HCT116 (cell line): ENCODE measurements around the gene CCDC39. TPM values are rescaled to one million over a fixed set of nuclear protein-coding genes. Genes with fewer than 3 reads are reported as not detected.

Source experiments
- ATAC-seq: fragments of 200-7000 bp; cut with Tn5 transposase; 2 replicates; pipeline ENCODE4 v1.9.1; 2020; ENCODE audit warnings: mild to moderate bottlenecking, moderate library complexity
- BruUV-seq: library from RNA; stranded (reverse); fragments of 400-500 nt; replicated peaks from 2 replicates; lab custom pipeline; 2021; lab: Mats Ljungman, UMichigan
- CTCF ChIA-PET: fragments of 300-600 bp; sonication (Branson Sonifier 250); formaldehyde crosslinking; loops from one replicate; lab custom pipeline; 2021; ENCODE audit warnings: antibody characterized with exemption; lab: Charles Lee
- POLR2A ChIA-PET: fragments of 300-600, 350-600 bp; sonication (Branson Sonifier 250); formaldehyde crosslinking; loops from one replicate; lab custom pipeline; 2021; ENCODE audit warnings: antibody characterized with exemption; lab: Charles Lee
- RAD21 ChIA-PET, 2 experiments: fragments of 300-600 bp; sonication (Branson Sonifier 250); formaldehyde crosslinking; loops; one replicate each; lab custom pipeline; 2023; ENCODE audit warnings: low total read pairs in 2 of 2; ENCODE audit not compliant: uncharacterized antibody in 2 of 2, unreplicated experiment in 2 of 2, low non-redundant PET in 1 of 2; lab: Charles Lee
- DNase-seq: peaks from one replicate; pipeline ENCODE4 v3.0.0-alpha.2; 2010; ENCODE audit warnings: low read depth, low spot score
- H2AFZ ChIP-seq: fragments of 200-600 bp; shearing (Covaris generic), sonication (generic); 2 replicates; pipeline ENCODE4 v1.6.1; 2017; ENCODE audit warnings: low read depth, mixed run types, mixed read lengths, antibody characterized with exemption, low read length; ENCODE audit not compliant: poor library complexity, severe bottlenecking
- H3K27ac ChIP-seq: 2 replicates; pipeline ENCODE4 v1.5.1; 2012; ENCODE audit warnings: low read depth, low read length
- H3K27me3 ChIP-seq: fragments of 200-600 bp; sonication (generic); 2 replicates; pipeline ENCODE4 v1.6.1; 2016; ENCODE audit warnings: mixed run types, low read length, mixed read lengths; ENCODE audit not compliant: insufficient read depth
- H3K36me3 ChIP-seq, 2 experiments: fragments of 200-500 bp in 1 of 2; fragments of 200-600 bp in 1 of 2; sonication (Bioruptor generic) in 1 of 2; sonication (generic) in 1 of 2; 2 replicates each; pipeline versions ENCODE4 v1.5.1 to v1.6.1; 2014 to 2016; ENCODE audit warnings: low read length in 2 of 2, inconsistent platforms in 1 of 2, mixed read lengths in 1 of 2, mixed run types in 1 of 2; ENCODE audit not compliant: insufficient read depth in 2 of 2, control insufficient read depth in 1 of 2
- H3K4me1 ChIP-seq, 2 experiments: fragments of 200-600 bp in 1 of 2; sonication (generic) in 1 of 2; 2 replicates each; pipeline versions ENCODE4 v1.5.1 to v1.6.1; 2012 to 2017; ENCODE audit warnings: low read length in 2 of 2, inconsistent platforms in 1 of 2, mild to moderate bottlenecking in 1 of 2, mixed read lengths in 1 of 2, mixed run types in 1 of 2, moderate library complexity in 1 of 2; ENCODE audit not compliant: insufficient read depth in 2 of 2, control insufficient read depth in 1 of 2
- H3K4me2 ChIP-seq: fragments of 200-600 bp; sonication (generic); 2 replicates; pipeline ENCODE4 v1.6.1; 2017; ENCODE audit warnings: mixed run types, low read length, mixed read lengths
- H3K4me3 ChIP-seq, 2 experiments: fragments of 200-600 bp in 1 of 2; sonication (generic) in 1 of 2; replicated peaks in 1 of 2; 2 replicates each; pipeline ENCODE4 v1.5.1; 2011 to 2016; ENCODE audit warnings: low read length in 2 of 2, control low read depth in 1 of 2, low read depth in 1 of 2, mild to moderate bottlenecking in 1 of 2, mixed read lengths in 1 of 2, mixed run types in 1 of 2
- H3K79me2 ChIP-seq: fragments of 200-600 bp; sonication (generic); 2 replicates; pipeline ENCODE4 v1.6.1; 2017; ENCODE audit warnings: mild to moderate bottlenecking, mixed run types, low read length, moderate library complexity, mixed read lengths; ENCODE audit not compliant: insufficient read depth
- H3K9ac ChIP-seq: fragments of 200-600 bp; sonication (generic); 2 replicates; pipeline ENCODE4 v1.6.1; 2016; ENCODE audit warnings: low read length, mixed read lengths
- H3K9me2 ChIP-seq: fragments of 200-600 bp; sonication (generic), shearing (Covaris generic); 2 replicates; pipeline ENCODE4 v1.6.1; 2017; ENCODE audit warnings: mixed run types, mild to moderate bottlenecking, moderate library complexity; ENCODE audit not compliant: insufficient read depth
- H3K9me3 ChIP-seq, 2 experiments: fragments of 200-500 bp in 1 of 2; fragments of 200-600 bp in 1 of 2; sonication (Bioruptor generic) in 1 of 2; sonication (generic) in 1 of 2; 2 replicates each; pipeline ENCODE4 v1.6.1; 2014 to 2017; ENCODE audit warnings: low read length in 2 of 2, mixed read lengths in 2 of 2, inconsistent platforms in 1 of 2, low read depth in 1 of 2, mild to moderate bottlenecking in 1 of 2, mixed run types in 1 of 2, moderate library complexity in 1 of 2; ENCODE audit not compliant: control insufficient read depth in 1 of 2, insufficient read depth in 1 of 2
- H4K20me1 ChIP-seq: fragments of 200-600 bp; sonication (generic), shearing (Covaris generic); 2 replicates; pipeline ENCODE4 v1.6.1; 2017; ENCODE audit warnings: mixed run types, mild to moderate bottlenecking, moderate library complexity; ENCODE audit not compliant: insufficient read depth
- CBX3 ChIP-seq: IDR thresholded peaks from 2 replicates; pipeline ENCODE4 v1.6.1; 2012; ENCODE audit warnings: low read depth
- ELF1 ChIP-seq: IDR thresholded peaks from 2 replicates; pipeline ENCODE4 v1.6.1; 2012; ENCODE audit warnings: low read depth, borderline replicate concordance
- EZH2 ChIP-seq: fragments of 200-600 bp; sonication (generic); IDR thresholded peaks from 2 replicates; pipeline ENCODE4 v1.6.1; 2017; ENCODE audit warnings: antibody characterized with exemption, mixed run types
- EZH2phosphoT487 ChIP-seq: fragments of 200-600 bp; IDR thresholded peaks from 2 replicates; pipeline ENCODE4 v1.6.1; 2018; ENCODE audit warnings: antibody characterized with exemption, borderline replicate concordance
- FOSL1 ChIP-seq: IDR thresholded peaks from 2 replicates; pipeline ENCODE4 v1.6.1; 2012; ENCODE audit warnings: low read depth
- JUND ChIP-seq: IDR thresholded peaks from 2 replicates; pipeline ENCODE4 v1.6.1; 2012
- POLR2AphosphoS5 ChIP-seq: IDR thresholded peaks from 2 replicates; pipeline ENCODE4 v1.6.1; 2011; ENCODE audit warnings: mild to moderate bottlenecking, low read depth, low read length, moderate library complexity
- SIN3A ChIP-seq: IDR thresholded peaks from 2 replicates; pipeline ENCODE4 v1.6.1; 2012; ENCODE audit warnings: low read depth
- SRF ChIP-seq: IDR thresholded peaks from 2 replicates; pipeline ENCODE4 v1.6.1; 2012; ENCODE audit warnings: low read depth
- TCF7L2 ChIP-seq: IDR thresholded peaks from 2 replicates; pipeline ENCODE4 v1.7.0; 2011; ENCODE audit warnings: borderline replicate concordance, inconsistent platforms; ENCODE audit not compliant: insufficient read depth, insufficient read length; ENCODE audit errors: extremely low read depth
- YY1 ChIP-seq: IDR thresholded peaks from 2 replicates; pipeline ENCODE4 v1.6.1; 2011; ENCODE audit warnings: low read length, low read depth, moderate library complexity, mild to moderate bottlenecking; ENCODE audit not compliant: insufficient replicate concordance; ENCODE audit errors: extremely low read depth
- ZFX ChIP-seq: fragments of 450-650 bp; IDR thresholded peaks from 2 replicates; pipeline ENCODE4 v1.6.1; 2017
- intact Hi-C: fragments of 100-400 bp; cut with micrococcal nuclease; formaldehyde crosslinking; loops from 2 replicates; pipeline ENCODE4 v1.10.0; 2022
- total RNA-seq: library from RNA; stranded (reverse); gene quantifications from one replicate; pipeline ENCODE4 v1.2.1, GENCODE V29; 2021; ENCODE audit not compliant: unreplicated experiment
- TF ChIP-seq, protein P1 (sequence below): IDR thresholded peaks from 2 replicates; pipeline ENCODE4 v1.6.1; 2012; ENCODE audit warnings: low read depth
- TF ChIP-seq, protein P2 (sequence below): IDR thresholded peaks from 2 replicates; pipeline ENCODE4 v1.6.1; 2012
- TF ChIP-seq, protein P3 (sequence below): IDR thresholded peaks from 2 replicates; pipeline ENCODE4 v1.6.1; 2011; ENCODE audit warnings: mild to moderate bottlenecking, low read length, moderate library complexity; ENCODE audit not compliant: insufficient replicate concordance; ENCODE audit errors: extremely low read depth

Gene CCDC39
- total RNA-seq, 1 experiment from 2014 or later, result not detected

DNA sequence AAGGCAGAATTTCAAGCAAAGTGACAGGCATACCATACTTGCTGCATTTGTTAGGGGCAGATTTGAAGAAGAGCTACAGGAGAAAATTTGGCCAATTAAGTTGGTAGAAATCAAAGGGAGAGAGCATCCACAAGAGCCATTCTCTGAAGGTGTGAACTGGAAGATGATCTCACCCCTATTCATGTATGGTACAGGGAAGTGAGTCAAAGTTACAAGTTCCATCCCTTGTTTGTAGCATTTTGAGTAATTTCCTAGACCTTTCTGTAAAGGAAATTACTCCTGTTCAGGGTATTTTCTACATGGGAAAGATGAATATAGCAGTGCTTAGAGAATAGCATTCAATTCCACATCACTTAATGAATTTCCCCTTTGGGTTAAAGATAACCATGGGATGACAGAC lies 48.9 kb downstream of the CCDC39 start:
- RAD21 ChIA-PET, result no interaction called here
- Histone ChIP-seq H3K27ac (no peak overlapping the region), H2AFZ (no peak overlapping the region), H3K27me3 (peaks cover 24% of the 10 kb centered on the region), H3K79me2 (no peaks in the 10 kb centered on the region), H3K4me1 (no peaks in the 10 kb centered on the region), H3K9me3 (no peaks in the 10 kb centered on the region), H3K4me3 (no peak overlapping the region), H3K36me3 (no peaks in the 10 kb centered on the region), H3K9ac (no peak overlapping the region), H4K20me1 (no peaks in the 10 kb centered on the region), H3K4me2 (no peak overlapping the region), H3K9me2 (no peaks in the 10 kb centered on the region)
- intact Hi-C loops, result no loop called here
- ATAC-seq (no peak), DNase-seq (no peak)
- POLR2A ChIA-PET, result no interaction called here
- no TSS peak for BruUV-seq
- CTCF ChIA-PET, result no interaction called here
- no peak for TF ChIP-seq ZFX
- TF ChIP-seq, protein P1, sequence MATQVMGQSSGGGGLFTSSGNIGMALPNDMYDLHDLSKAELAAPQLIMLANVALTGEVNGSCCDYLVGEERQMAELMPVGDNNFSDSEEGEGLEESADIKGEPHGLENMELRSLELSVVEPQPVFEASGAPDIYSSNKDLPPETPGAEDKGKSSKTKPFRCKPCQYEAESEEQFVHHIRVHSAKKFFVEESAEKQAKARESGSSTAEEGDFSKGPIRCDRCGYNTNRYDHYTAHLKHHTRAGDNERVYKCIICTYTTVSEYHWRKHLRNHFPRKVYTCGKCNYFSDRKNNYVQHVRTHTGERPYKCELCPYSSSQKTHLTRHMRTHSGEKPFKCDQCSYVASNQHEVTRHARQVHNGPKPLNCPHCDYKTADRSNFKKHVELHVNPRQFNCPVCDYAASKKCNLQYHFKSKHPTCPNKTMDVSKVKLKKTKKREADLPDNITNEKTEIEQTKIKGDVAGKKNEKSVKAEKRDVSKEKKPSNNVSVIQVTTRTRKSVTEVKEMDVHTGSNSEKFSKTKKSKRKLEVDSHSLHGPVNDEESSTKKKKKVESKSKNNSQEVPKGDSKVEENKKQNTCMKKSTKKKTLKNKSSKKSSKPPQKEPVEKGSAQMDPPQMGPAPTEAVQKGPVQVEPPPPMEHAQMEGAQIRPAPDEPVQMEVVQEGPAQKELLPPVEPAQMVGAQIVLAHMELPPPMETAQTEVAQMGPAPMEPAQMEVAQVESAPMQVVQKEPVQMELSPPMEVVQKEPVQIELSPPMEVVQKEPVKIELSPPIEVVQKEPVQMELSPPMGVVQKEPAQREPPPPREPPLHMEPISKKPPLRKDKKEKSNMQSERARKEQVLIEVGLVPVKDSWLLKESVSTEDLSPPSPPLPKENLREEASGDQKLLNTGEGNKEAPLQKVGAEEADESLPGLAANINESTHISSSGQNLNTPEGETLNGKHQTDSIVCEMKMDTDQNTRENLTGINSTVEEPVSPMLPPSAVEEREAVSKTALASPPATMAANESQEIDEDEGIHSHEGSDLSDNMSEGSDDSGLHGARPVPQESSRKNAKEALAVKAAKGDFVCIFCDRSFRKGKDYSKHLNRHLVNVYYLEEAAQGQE, result no peak
- no peak for TF ChIP-seq TCF7L2
- TF ChIP-seq YY1, result no peak
- TF ChIP-seq SIN3A, result no peak
- TF ChIP-seq, protein P2, sequence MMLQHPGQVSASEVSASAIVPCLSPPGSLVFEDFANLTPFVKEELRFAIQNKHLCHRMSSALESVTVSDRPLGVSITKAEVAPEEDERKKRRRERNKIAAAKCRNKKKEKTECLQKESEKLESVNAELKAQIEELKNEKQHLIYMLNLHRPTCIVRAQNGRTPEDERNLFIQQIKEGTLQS, result no peak
- TF ChIP-seq EZH2, result no peak
- no peak for TF ChIP-seq SRF
- no peak for TF ChIP-seq EZH2phosphoT487
- TF ChIP-seq CBX3, result no peak
- no peak for TF ChIP-seq FOSL1
- TF ChIP-seq ELF1, result no peak
- no peak for TF ChIP-seq JUND
- TF ChIP-seq, protein P3, sequence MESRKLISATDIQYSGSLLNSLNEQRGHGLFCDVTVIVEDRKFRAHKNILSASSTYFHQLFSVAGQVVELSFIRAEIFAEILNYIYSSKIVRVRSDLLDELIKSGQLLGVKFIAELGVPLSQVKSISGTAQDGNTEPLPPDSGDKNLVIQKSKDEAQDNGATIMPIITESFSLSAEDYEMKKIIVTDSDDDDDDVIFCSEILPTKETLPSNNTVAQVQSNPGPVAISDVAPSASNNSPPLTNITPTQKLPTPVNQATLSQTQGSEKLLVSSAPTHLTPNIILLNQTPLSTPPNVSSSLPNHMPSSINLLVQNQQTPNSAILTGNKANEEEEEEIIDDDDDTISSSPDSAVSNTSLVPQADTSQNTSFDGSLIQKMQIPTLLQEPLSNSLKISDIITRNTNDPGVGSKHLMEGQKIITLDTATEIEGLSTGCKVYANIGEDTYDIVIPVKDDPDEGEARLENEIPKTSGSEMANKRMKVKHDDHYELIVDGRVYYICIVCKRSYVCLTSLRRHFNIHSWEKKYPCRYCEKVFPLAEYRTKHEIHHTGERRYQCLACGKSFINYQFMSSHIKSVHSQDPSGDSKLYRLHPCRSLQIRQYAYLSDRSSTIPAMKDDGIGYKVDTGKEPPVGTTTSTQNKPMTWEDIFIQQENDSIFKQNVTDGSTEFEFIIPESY, result no peak
- TF ChIP-seq POLR2AphosphoS5, result no peak
